GM12875 (cell line): ENCODE results near the gene ZNF451.

Source experiments
- H3K4me3 ChIP-seq: one replicate; pipeline ENCODE4 v1.5.1; 2011; ENCODE audit warnings: low read depth, low read length, control low read depth
- CTCF ChIP-seq: IDR thresholded peaks from 2 replicates; pipeline ENCODE4 v1.5.1; 2011; ENCODE audit warnings: low read depth, mild to moderate bottlenecking, control low read depth, inconsistent platforms, low read length, moderate library complexity, borderline replicate concordance; ENCODE audit not compliant: insufficient read depth

ZNF451 gene

GRCh38 chr6:57216235-57217101 is 126.5 kb downstream of the ZNF451 start:
- no peak for TF ChIP-seq CTCF
- H3K4me3 ChIP-seq, result no peak overlapping the region

GRCh38 chr6:57217270-57217669 is 127.3 kb downstream of the ZNF451 start:
- H3K4me3 ChIP-seq, result no peak overlapping the region
- TF ChIP-seq CTCF, result no peak
